ENCODE measurements around the gene EPB41L4A.
"Not testable (repeated sequence)": the region's sequence is repeated elsewhere in the genome, so short reads cannot be mapped to it uniquely, and the experiment has no call there.

EPB41L4A gene

GRCh38 chr5:112245656-112246055 is 173.4 kb downstream of the EPB41L4A start:
- DNase-seq: no peak

GRCh38 chr5:112239996-112240395 is 179.1 kb downstream of the EPB41L4A start:
- DNase-seq: no peak

GRCh38 chr5:112238473-112238872 is 180.6 kb downstream of the EPB41L4A start:
- DNase-seq: no peak

- DNase-seq: no peak
Observed at GRCh38 chr5:112237456-112237855, 181.6 kb downstream of the EPB41L4A start.

- DNase-seq: no peak
Observed at GRCh38 chr5:112234000-112234399, 185.1 kb downstream of the EPB41L4A start.

GRCh38 chr5:112232667-112233066 is 186.4 kb downstream of the EPB41L4A start:
- no peak for DNase-seq

- no peak for DNase-seq
Observed at GRCh38 chr5:112230606-112231005, 188.5 kb downstream of the EPB41L4A start.

- DNase-seq: no peak
Observed at GRCh38 chr5:112228667-112229066, 190.4 kb downstream of the EPB41L4A start.

GRCh38 chr5:112227911-112228631 is 191.0 kb downstream of the EPB41L4A start:
- DNase-seq: no peak

GRCh38 chr5:112226215-112226614 is 192.9 kb downstream of the EPB41L4A start:
- DNase-seq: no peak

GRCh38 chr5:112222997-112223396 is 196.1 kb downstream of the EPB41L4A start:
- DNase-seq: not testable (repeated sequence)

- DNase-seq: no peak
Observed at GRCh38 chr5:112221128-112221527, 197.9 kb downstream of the EPB41L4A start.

GRCh38 chr5:112219000-112219399 is 200.1 kb downstream of the EPB41L4A start:
- no peak for DNase-seq

- no peak for DNase-seq
Observed at GRCh38 chr5:112217843-112218579, 201.1 kb downstream of the EPB41L4A start.

GRCh38 chr5:112216140-112216539 is 202.9 kb downstream of the EPB41L4A start:
- no peak for DNase-seq

- DNase-seq: no peak
Observed at GRCh38 chr5:112210430-112211005, 208.6 kb downstream of the EPB41L4A start.

- no peak for DNase-seq
Observed at GRCh38 chr5:112208699-112209615, 210.1 kb downstream of the EPB41L4A start.

GRCh38 chr5:112208195-112208594 is 210.9 kb downstream of the EPB41L4A start:
- not testable (repeated sequence) for DNase-seq

GRCh38 chr5:112205846-112206245 is 213.2 kb downstream of the EPB41L4A start:
- DNase-seq: no peak

- no peak for DNase-seq
Observed at GRCh38 chr5:112203229-112203628, 215.8 kb downstream of the EPB41L4A start.

- no peak for DNase-seq
Observed at GRCh38 chr5:112202694-112203093, 216.4 kb downstream of the EPB41L4A start.

GRCh38 chr5:112201141-112201540 is 217.9 kb downstream of the EPB41L4A start:
- DNase-seq: no peak

GRCh38 chr5:112200131-112200530 is 218.9 kb downstream of the EPB41L4A start:
- no peak for DNase-seq

All from stimulated activated CD4-positive, alpha-beta T cell treated with anti-CD3 and anti-CD28 coated beads, Interleukin-2, amount 100 ng/mL, for 48 hours (primary cell).